AG10803 (cell line): ENCODE results near the gene NABP1.

ENCODE experiments used
- DNase-seq: peaks from one replicate; pipeline ENCODE4 v3.0.0; 2010; ENCODE audit warnings: low read depth
- H3K4me3 ChIP-seq: 2 replicates; pipeline ENCODE4 v1.5.1; 2011; ENCODE audit warnings: mild to moderate bottlenecking, low read length, control low read depth
- TF ChIP-seq, protein P1 (sequence below): conservative IDR thresholded peaks from 2 replicates; pipeline ENCODE4 v1.5.1; 2011; ENCODE audit warnings: mild to moderate bottlenecking, low read length, control low read depth, inconsistent platforms

The NABP1 gene

GRCh38 chr2:191680639-191681038, 2.7 kb downstream of the NABP1 start:
- TF ChIP-seq, protein P1, sequence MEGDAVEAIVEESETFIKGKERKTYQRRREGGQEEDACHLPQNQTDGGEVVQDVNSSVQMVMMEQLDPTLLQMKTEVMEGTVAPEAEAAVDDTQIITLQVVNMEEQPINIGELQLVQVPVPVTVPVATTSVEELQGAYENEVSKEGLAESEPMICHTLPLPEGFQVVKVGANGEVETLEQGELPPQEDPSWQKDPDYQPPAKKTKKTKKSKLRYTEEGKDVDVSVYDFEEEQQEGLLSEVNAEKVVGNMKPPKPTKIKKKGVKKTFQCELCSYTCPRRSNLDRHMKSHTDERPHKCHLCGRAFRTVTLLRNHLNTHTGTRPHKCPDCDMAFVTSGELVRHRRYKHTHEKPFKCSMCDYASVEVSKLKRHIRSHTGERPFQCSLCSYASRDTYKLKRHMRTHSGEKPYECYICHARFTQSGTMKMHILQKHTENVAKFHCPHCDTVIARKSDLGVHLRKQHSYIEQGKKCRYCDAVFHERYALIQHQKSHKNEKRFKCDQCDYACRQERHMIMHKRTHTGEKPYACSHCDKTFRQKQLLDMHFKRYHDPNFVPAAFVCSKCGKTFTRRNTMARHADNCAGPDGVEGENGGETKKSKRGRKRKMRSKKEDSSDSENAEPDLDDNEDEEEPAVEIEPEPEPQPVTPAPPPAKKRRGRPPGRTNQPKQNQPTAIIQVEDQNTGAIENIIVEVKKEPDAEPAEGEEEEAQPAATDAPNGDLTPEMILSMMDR, result no peak
- H3K4me3 ChIP-seq, result peak overlapping the region; percentile 80
- DNase-seq, result no peak

GRCh38 chr2:191682126-191682525, 4.2 kb downstream of the NABP1 start:
- TF ChIP-seq, protein P1, result no peak
- DNase-seq, result no peak
- peak overlapping the region; percentile 80 for H3K4me3 ChIP-seq

GRCh38 chr2:191686066-191686465, 8.1 kb downstream of the NABP1 start:
- H3K4me3 ChIP-seq, result no peak overlapping the region
- DNase-seq, result no peak
- TF ChIP-seq, protein P1, result no peak

- TF ChIP-seq, protein P1, result no peak
- DNase-seq, result no peak
- no peak overlapping the region for H3K4me3 ChIP-seq
These were observed 8.8 kb downstream of the NABP1 start for GRCh38 chr2:191686729-191687128.

- DNase-seq, result no peak
- TF ChIP-seq, protein P1, result no peak
- H3K4me3 ChIP-seq, result no peak overlapping the region
These were observed 9.9 kb downstream of the NABP1 start for GRCh38 chr2:191687867-191688266.

- peak; percentile 93 for DNase-seq
- TF ChIP-seq, protein P1, result no peak
- H3K4me3 ChIP-seq, result no peak overlapping the region
These were observed 11.2 kb downstream of the NABP1 start for GRCh38 chr2:191688934-191689695.

- TF ChIP-seq, protein P1, result no peak
- DNase-seq, result no peak
- H3K4me3 ChIP-seq, result no peak overlapping the region
These were observed 12.4 kb downstream of the NABP1 start for GRCh38 chr2:191690327-191690726.
